Measurements from ENCODE around the gene TTC21B.

TTC21B gene

DNA sequence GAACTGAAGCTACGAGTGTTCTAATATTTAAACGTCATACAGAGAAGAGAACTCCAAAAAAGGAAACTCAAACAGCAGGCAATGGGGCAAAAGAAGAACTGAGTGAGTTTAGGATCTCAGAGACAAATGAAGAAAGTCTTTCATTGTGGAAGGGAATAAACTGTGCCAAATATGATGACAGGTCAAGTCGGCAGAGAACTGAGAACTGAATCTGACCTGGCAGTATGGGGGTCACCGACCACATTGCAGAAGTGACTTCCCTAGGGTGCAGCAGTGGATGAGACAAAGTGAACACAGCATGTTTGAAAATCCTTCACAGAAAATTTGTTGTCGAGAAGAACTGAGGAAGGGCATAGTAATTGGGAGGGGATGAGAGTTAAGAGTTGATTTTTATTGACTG is 55.9 kb downstream of the TTC21B start:
- FAIRE-seq (no peak), DNase-seq (ENCODE audit: insufficient read length) (no peak)
- TF ChIP-seq POLR2A (IDR thresholded peaks at IDR 0.05; ENCODE audit: low read depth, low read length) (no peak), POLR2AphosphoS5 (IDR thresholded peaks at IDR 0.05; ENCODE audit: low read depth, low read length) (no peak), TAF1 (IDR thresholded peaks at IDR 0.05; ENCODE audit: borderline replicate concordance, low read depth, low read length) (no peak)

DNA sequence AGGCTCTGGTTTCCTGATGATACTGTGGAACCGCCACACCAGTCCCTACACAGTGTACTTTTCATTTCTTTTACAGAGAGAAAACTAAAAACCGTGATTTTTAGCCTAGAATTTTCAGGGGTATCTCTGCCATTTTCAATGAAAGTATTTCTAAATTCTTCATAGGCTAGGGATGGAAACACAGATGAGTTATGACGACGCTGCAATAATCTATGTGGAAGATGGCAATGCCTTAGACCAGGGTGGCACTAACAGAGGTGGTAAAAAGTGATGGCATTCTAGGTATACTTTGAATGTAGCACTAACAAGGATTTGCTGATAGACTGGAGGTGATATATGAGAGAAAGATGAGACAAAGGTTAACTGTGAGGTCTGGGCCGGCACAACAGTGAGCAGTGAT is 56.5 kb downstream of the TTC21B start:
- DNase-seq (ENCODE audit: insufficient read length) (no peak), FAIRE-seq (no peak)
- TF ChIP-seq POLR2A (IDR thresholded peaks at IDR 0.05; ENCODE audit: low read depth, low read length), result no peak
- TF ChIP-seq TAF1 (IDR thresholded peaks at IDR 0.05; ENCODE audit: borderline replicate concordance, low read depth, low read length), result no peak
- no peak for TF ChIP-seq POLR2AphosphoS5 (IDR thresholded peaks at IDR 0.05; ENCODE audit: low read depth, low read length)

DNA sequence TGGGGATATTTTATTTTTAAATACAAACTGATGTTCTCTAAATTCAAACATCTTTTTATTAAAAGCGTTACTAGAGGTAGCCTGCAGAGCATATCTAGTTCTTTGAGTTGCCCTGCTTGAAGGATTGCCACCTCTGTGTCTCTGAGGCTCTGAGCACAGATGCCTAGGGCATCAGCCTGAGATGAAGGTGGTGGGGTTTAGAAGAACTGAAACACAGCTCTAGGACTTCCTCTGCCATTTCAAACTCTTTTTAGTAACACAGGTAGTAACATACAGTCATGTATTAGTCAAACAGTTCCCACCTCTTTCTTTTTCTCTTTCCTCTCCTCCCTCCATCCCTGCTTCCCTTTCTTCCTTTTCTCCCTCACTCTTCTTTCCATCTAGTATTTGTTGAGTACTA is 57.6 kb downstream of the TTC21B start:
- peak; percentile 65 for FAIRE-seq
- no peak for DNase-seq (ENCODE audit: insufficient read length)
- TF ChIP-seq POLR2A (IDR thresholded peaks at IDR 0.05; ENCODE audit: low read depth, low read length), result no peak
- TF ChIP-seq TAF1 (IDR thresholded peaks at IDR 0.05; ENCODE audit: borderline replicate concordance, low read depth, low read length), result no peak
- no peak for TF ChIP-seq POLR2AphosphoS5 (IDR thresholded peaks at IDR 0.05; ENCODE audit: low read depth, low read length)

DNA sequence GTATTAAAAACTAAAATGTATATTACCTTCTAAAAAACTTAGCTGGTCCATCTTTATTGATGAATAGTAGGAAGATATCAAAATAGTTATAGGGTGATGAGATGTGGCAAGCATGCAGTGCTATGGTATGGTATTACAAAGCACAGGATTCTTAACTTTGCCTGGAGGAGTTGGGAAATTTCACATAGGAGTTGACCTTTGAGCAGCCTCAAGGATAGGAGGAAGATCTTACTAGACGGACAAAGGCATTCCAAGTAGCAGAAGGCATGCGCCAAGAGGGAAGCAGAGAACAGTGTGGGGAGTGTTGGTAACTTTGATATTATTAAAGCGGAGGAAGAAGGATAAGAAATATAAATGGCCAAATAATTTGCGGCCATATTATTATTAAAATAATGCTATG is 60.0 kb downstream of the TTC21B start:
- DNase-seq (ENCODE audit: insufficient read length) (no peak), FAIRE-seq (no peak)
- no peak for TF ChIP-seq POLR2AphosphoS5 (IDR thresholded peaks at IDR 0.05; ENCODE audit: low read depth, low read length)
- no peak for TF ChIP-seq TAF1 (IDR thresholded peaks at IDR 0.05; ENCODE audit: borderline replicate concordance, low read depth, low read length)
- no peak for TF ChIP-seq POLR2A (IDR thresholded peaks at IDR 0.05; ENCODE audit: low read depth, low read length)

DNA sequence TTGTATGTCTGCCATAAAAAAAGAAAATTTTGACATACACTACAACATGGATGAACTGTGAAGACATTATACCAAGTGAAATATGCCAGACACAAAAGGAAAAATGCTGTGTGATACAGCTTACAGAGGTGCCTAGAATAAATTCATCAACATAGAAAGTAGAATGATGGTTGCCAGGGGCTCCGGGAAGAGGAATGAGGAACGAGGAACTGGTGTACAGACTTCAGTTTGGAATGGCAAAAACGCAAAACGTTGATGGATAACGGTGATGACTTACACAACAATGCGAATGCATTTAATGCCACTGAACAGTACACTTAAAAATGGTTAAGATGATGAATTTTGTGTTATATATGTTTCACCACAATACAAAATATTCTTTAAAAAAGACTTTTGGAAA is 61.0 kb downstream of the TTC21B start:
- no peak for FAIRE-seq
- TF ChIP-seq TAF1 (IDR thresholded peaks at IDR 0.05; ENCODE audit: borderline replicate concordance, low read depth, low read length) (no peak), POLR2A (IDR thresholded peaks at IDR 0.05; ENCODE audit: low read depth, low read length) (no peak), POLR2AphosphoS5 (IDR thresholded peaks at IDR 0.05; ENCODE audit: low read depth, low read length) (no peak)
- no peak for DNase-seq (ENCODE audit: insufficient read length)

DNA sequence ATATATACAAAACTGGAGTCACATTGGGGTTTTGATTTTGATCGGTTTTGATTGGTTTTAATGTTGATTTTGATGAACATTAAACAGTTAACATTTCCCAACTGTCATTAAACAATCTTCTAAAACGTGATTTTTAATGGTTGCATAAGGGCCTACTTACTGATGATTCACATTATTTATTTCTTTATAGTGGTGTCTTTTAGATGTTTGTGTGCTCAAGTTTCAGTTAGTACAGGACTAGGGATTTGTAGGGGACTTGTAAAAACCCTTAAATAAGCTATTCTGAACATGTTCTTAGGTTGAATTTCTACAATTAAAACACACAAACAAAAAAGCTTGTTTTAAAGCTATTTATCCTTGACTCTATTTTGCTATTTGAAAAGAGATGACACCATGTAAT is 61.6 kb downstream of the TTC21B start:
- FAIRE-seq, result no peak
- no peak for TF ChIP-seq POLR2AphosphoS5 (IDR thresholded peaks at IDR 0.05; ENCODE audit: low read depth, low read length)
- TF ChIP-seq TAF1 (IDR thresholded peaks at IDR 0.05; ENCODE audit: borderline replicate concordance, low read depth, low read length), result no peak
- no peak for TF ChIP-seq POLR2A (IDR thresholded peaks at IDR 0.05; ENCODE audit: low read depth, low read length)
- no peak for DNase-seq (ENCODE audit: insufficient read length)

DNA sequence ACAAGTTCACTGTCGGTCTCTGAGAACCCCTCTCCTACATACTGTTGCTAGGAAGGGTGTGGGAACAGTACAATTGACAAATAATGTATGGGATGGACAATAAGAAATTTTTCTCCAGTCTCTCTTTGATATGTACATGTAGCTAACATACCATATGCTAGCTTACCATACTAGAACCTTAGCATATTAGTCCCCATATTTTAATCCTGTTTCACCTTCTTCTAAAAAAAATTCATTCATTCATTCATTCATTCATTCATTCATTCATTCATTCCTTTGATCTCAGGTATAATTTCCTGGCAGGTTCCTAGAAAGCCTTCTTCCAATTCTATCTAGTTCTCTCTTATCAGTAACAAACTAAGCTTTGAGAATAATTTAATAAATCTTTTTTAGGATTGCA is 62.2 kb downstream of the TTC21B start:
- TF ChIP-seq POLR2AphosphoS5 (IDR thresholded peaks at IDR 0.05; ENCODE audit: low read depth, low read length), result no peak
- TF ChIP-seq TAF1 (IDR thresholded peaks at IDR 0.05; ENCODE audit: borderline replicate concordance, low read depth, low read length), result no peak
- TF ChIP-seq POLR2A (IDR thresholded peaks at IDR 0.05; ENCODE audit: low read depth, low read length), result no peak
- no peak for FAIRE-seq
- DNase-seq (ENCODE audit: insufficient read length), result no peak

DNA sequence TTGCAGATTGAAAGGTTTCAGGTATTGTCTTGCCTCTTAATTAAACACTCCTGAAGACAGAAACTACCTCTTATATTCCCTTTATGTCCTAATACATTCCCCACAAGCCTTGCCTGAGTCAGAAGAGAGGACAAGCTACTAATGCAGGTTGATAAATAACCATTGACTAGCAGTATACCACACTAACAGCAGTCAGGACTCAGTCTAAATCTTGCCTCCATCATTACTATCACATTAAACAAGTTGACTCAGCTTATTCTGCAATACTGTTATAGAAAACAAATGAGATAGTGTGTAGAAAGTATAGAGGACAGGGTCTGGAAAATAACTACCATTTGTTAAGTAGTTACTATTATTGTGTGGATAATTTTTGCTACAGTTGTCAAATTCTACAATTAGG is 63.8 kb downstream of the TTC21B start:
- no peak for FAIRE-seq
- no peak for DNase-seq (ENCODE audit: insufficient read length)
- no peak for TF ChIP-seq POLR2A (IDR thresholded peaks at IDR 0.05; ENCODE audit: low read depth, low read length)
- no peak for TF ChIP-seq TAF1 (IDR thresholded peaks at IDR 0.05; ENCODE audit: borderline replicate concordance, low read depth, low read length)
- no peak for TF ChIP-seq POLR2AphosphoS5 (IDR thresholded peaks at IDR 0.05; ENCODE audit: low read depth, low read length)

DNA sequence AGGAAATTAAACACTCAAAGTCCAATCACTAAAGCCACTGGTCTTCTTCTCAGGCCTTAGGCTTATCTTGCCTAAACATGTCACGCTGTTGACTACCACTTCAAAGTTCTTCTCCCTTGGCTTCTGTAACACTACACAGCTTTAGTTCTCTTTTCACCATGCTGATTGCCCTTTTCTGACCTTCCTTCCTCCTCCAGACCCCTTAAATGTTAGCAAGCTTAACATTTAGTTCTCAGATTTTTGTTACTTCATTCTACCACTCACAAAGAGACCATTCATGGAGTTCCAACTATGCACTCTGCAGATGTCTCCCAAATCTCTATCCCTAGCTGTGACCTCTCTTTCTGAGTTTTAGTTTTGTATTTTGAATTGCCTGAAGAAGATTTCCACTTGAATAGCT is 64.4 kb downstream of the TTC21B start:
- DNase-seq (ENCODE audit: insufficient read length) (no peak), FAIRE-seq (no peak)
- TF ChIP-seq POLR2A (IDR thresholded peaks at IDR 0.05; ENCODE audit: low read depth, low read length) (no peak), TAF1 (IDR thresholded peaks at IDR 0.05; ENCODE audit: borderline replicate concordance, low read depth, low read length) (no peak), POLR2AphosphoS5 (IDR thresholded peaks at IDR 0.05; ENCODE audit: low read depth, low read length) (no peak)

DNA sequence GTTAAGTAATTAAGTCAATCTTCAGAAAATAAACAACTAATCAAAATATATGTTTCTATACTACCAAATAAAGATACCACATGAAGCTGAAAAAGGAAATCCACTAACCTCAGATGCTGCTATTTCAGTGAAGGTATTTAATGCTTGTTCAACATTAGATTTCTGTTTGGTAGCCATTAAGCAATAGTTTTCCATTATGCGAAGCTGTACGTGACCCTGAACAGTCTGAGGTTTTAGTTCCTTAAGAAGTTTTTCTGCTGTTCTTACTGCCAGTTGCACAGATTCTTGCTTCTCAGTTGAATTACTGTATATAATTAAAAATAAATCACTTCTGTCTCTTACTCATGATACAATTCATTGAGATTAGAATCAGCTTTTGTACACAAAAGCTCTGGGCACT is 65.4 kb downstream of the TTC21B start:
- FAIRE-seq (no peak), DNase-seq (ENCODE audit: insufficient read length) (no peak)
- TF ChIP-seq POLR2A (IDR thresholded peaks at IDR 0.05; ENCODE audit: low read depth, low read length) (no peak), TAF1 (IDR thresholded peaks at IDR 0.05; ENCODE audit: borderline replicate concordance, low read depth, low read length) (no peak), POLR2AphosphoS5 (IDR thresholded peaks at IDR 0.05; ENCODE audit: low read depth, low read length) (no peak)

DNA sequence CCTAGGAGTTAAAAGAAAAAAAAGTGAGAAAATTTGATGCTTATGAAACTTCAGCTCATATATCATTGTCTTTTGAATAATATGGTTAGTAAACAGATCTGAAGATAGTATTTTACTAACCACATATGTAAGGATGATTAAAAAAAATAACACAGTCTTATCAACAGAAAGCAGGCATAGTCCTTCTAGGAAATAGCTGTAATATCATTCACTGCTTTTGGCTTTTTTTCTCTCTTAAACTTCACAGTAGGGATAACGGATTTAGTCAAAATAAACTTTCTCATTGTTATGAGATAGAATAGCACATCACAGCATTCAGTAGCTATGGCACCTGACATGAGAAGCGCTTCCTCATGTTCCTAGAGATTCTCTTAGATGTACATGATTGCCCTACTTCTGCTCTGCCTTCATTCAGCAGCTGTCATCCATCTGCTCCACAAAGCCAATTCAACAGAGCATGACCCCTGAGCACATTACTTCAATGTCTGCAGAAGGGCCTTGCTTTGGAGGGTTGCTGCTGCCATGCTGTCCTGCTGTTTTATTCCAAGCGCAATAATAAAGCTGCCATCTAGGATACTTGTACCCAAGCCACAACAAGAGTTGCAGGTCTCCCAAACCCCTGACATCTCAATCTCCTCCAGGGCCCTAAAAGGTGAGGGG is 67.0 kb downstream of the TTC21B start:
- TF ChIP-seq POLR2A (IDR thresholded peaks at IDR 0.05; ENCODE audit: low read depth, low read length) (no peak), POLR2AphosphoS5 (IDR thresholded peaks at IDR 0.05; ENCODE audit: low read depth, low read length) (no peak), TAF1 (IDR thresholded peaks at IDR 0.05; ENCODE audit: borderline replicate concordance, low read depth, low read length) (no peak)
- FAIRE-seq, result no peak
- no peak for DNase-seq (ENCODE audit: insufficient read length)

Measured in GM12892 (cell line).